Ammon's horn (tissue), 1 donor: Measurements from ENCODE around the gene KIRREL3.

Source experiments
- DNase-seq: peaks from one replicate; pipeline ENCODE4 v3.0.0-alpha.2; 2016; ENCODE audit warnings: low spot score

Gene KIRREL3

GRCh38 chr11:126997196-126997595 is 3.4 kb downstream of the KIRREL3 start:
- no peak for DNase-seq

GRCh38 chr11:126996036-126996804 is 4.3 kb downstream of the KIRREL3 start:
- no peak for DNase-seq

GRCh38 chr11:126993599-126993998 is 7.0 kb downstream of the KIRREL3 start:
- DNase-seq: no peak

- no peak for DNase-seq
Observed at GRCh38 chr11:126992804-126993111, 7.8 kb downstream of the KIRREL3 start.

GRCh38 chr11:126992065-126992803 is 8.3 kb downstream of the KIRREL3 start:
- no peak for DNase-seq

- no peak for DNase-seq
Observed at GRCh38 chr11:126991596-126991995, 9.0 kb downstream of the KIRREL3 start.

GRCh38 chr11:126990716-126991480 is 9.7 kb downstream of the KIRREL3 start:
- no peak for DNase-seq

GRCh38 chr11:126989942-126990715 is 10.4 kb downstream of the KIRREL3 start:
- DNase-seq: peak; percentile 87

- DNase-seq: no peak
Observed at GRCh38 chr11:126988655-126989054, 11.9 kb downstream of the KIRREL3 start.

- no peak for DNase-seq
Observed at GRCh38 chr11:126981635-126982034, 18.9 kb downstream of the KIRREL3 start.

GRCh38 chr11:126978911-126979310 is 21.7 kb downstream of the KIRREL3 start:
- peak; percentile 88 for DNase-seq

GRCh38 chr11:126978165-126978564 is 22.4 kb downstream of the KIRREL3 start:
- DNase-seq: no peak

GRCh38 chr11:126973051-126973450 is 27.5 kb downstream of the KIRREL3 start:
- no peak for DNase-seq

GRCh38 chr11:126971305-126971704 is 29.3 kb downstream of the KIRREL3 start:
- DNase-seq: no peak

GRCh38 chr11:126969865-126970479 is 30.6 kb downstream of the KIRREL3 start:
- peak; percentile 74 for DNase-seq

GRCh38 chr11:126968915-126969314 is 31.7 kb downstream of the KIRREL3 start:
- DNase-seq: no peak

- DNase-seq: no peak
Observed at GRCh38 chr11:126965331-126965730, 35.2 kb downstream of the KIRREL3 start.

GRCh38 chr11:126963603-126964363 is 36.8 kb downstream of the KIRREL3 start:
- no peak for DNase-seq

GRCh38 chr11:126963115-126963514 is 37.5 kb downstream of the KIRREL3 start:
- no peak for DNase-seq

- no peak for DNase-seq
Observed at GRCh38 chr11:126959700-126960099, 40.9 kb downstream of the KIRREL3 start.

- no peak for DNase-seq
Observed at GRCh38 chr11:126956635-126957034, 43.9 kb downstream of the KIRREL3 start.
